ENCODE measurements around the gene CAMKK2.

Gene CAMKK2

GRCh38 chr12:121219353-121219986 is 77.0 kb downstream of the CAMKK2 start:
- H3K9me3 ChIP-seq (ENCODE audit: severe bottlenecking), result no peaks in the 10 kb centered on the region
- no peak overlapping the region for H3K4me3 ChIP-seq (ENCODE audit: low read depth, low read length)
- no peaks in the 10 kb centered on the region for H3K36me3 ChIP-seq
- H3K27me3 ChIP-seq (ENCODE audit: insufficient read depth, low read depth, severe bottlenecking), result no peaks in the 10 kb centered on the region
- TF ChIP-seq, protein P1, sequence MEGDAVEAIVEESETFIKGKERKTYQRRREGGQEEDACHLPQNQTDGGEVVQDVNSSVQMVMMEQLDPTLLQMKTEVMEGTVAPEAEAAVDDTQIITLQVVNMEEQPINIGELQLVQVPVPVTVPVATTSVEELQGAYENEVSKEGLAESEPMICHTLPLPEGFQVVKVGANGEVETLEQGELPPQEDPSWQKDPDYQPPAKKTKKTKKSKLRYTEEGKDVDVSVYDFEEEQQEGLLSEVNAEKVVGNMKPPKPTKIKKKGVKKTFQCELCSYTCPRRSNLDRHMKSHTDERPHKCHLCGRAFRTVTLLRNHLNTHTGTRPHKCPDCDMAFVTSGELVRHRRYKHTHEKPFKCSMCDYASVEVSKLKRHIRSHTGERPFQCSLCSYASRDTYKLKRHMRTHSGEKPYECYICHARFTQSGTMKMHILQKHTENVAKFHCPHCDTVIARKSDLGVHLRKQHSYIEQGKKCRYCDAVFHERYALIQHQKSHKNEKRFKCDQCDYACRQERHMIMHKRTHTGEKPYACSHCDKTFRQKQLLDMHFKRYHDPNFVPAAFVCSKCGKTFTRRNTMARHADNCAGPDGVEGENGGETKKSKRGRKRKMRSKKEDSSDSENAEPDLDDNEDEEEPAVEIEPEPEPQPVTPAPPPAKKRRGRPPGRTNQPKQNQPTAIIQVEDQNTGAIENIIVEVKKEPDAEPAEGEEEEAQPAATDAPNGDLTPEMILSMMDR (IDR thresholded peaks at IDR 0.05; ENCODE audit: low read depth, low read length), result no peak
- H3K27ac ChIP-seq, result no peak overlapping the region
- DNase-seq, result no peak

- Histone ChIP-seq H3K9me3 (ENCODE audit: severe bottlenecking) (no peaks in the 10 kb centered on the region), H3K36me3 (no peaks in the 10 kb centered on the region), H3K4me3 (ENCODE audit: low read depth, low read length) (no peak overlapping the region), H3K27me3 (ENCODE audit: insufficient read depth, low read depth, severe bottlenecking) (no peaks in the 10 kb centered on the region), H3K27ac (no peak overlapping the region)
- TF ChIP-seq, protein P1 (IDR thresholded peaks at IDR 0.05; ENCODE audit: low read depth, low read length), result no peak
- DNase-seq, result no peak
These were observed 77.7 kb downstream of the CAMKK2 start for GRCh38 chr12:121218588-121219352.

- no peak overlapping the region for H3K27ac ChIP-seq
- TF ChIP-seq, protein P1 (IDR thresholded peaks at IDR 0.05; ENCODE audit: low read depth, low read length), result no peak
- no peaks in the 10 kb centered on the region for H3K36me3 ChIP-seq
- no peaks in the 10 kb centered on the region for H3K27me3 ChIP-seq (ENCODE audit: insufficient read depth, low read depth, severe bottlenecking)
- no peaks in the 10 kb centered on the region for H3K9me3 ChIP-seq (ENCODE audit: severe bottlenecking)
- no peak for DNase-seq
- no peak overlapping the region for H3K4me3 ChIP-seq (ENCODE audit: low read depth, low read length)
These were observed 78.7 kb downstream of the CAMKK2 start for GRCh38 chr12:121217761-121218160.

- Histone ChIP-seq H3K9me3 (ENCODE audit: severe bottlenecking) (no peaks in the 10 kb centered on the region), H3K27me3 (ENCODE audit: insufficient read depth, low read depth, severe bottlenecking) (no peaks in the 10 kb centered on the region), H3K4me3 (ENCODE audit: low read depth, low read length) (no peak overlapping the region), H3K36me3 (no peaks in the 10 kb centered on the region), H3K27ac (no peak overlapping the region)
- DNase-seq, result no peak
- TF ChIP-seq, protein P1 (IDR thresholded peaks at IDR 0.05; ENCODE audit: low read depth, low read length), result no peak
These were observed 79.4 kb downstream of the CAMKK2 start for GRCh38 chr12:121217063-121217462.

GRCh38 chr12:121216102-121216501 is 80.4 kb downstream of the CAMKK2 start:
- no peaks in the 10 kb centered on the region for H3K36me3 ChIP-seq
- TF ChIP-seq, protein P1 (IDR thresholded peaks at IDR 0.05; ENCODE audit: low read depth, low read length), result no peak
- H3K27me3 ChIP-seq (ENCODE audit: insufficient read depth, low read depth, severe bottlenecking), result no peaks in the 10 kb centered on the region
- H3K9me3 ChIP-seq (ENCODE audit: severe bottlenecking), result no peaks in the 10 kb centered on the region
- H3K27ac ChIP-seq, result no peak overlapping the region
- DNase-seq, result no peak
- no peak overlapping the region for H3K4me3 ChIP-seq (ENCODE audit: low read depth, low read length)

Data from WERI-Rb-1 (cell line).